Ishikawa (cell line): Measurements from ENCODE around the gene MAP7D1.

Source experiments
- CEBPB ChIP-seq: IDR thresholded peaks from 2 replicates; pipeline ENCODE4 v1.6.1; 2012
- FOXM1 ChIP-seq: IDR thresholded peaks from 2 replicates; pipeline ENCODE4 v1.6.1; 2012; ENCODE audit warnings: low read depth, borderline replicate concordance
- RAD21 ChIP-seq: IDR thresholded peaks from 2 replicates; pipeline ENCODE4 v1.6.1; 2012; ENCODE audit warnings: low read depth
- TCF12 ChIP-seq: IDR thresholded peaks from 2 replicates; pipeline ENCODE4 v1.6.1; 2012; ENCODE audit warnings: low read depth
- YY1 ChIP-seq: IDR thresholded peaks from 2 replicates; pipeline ENCODE4 v1.6.1; 2012; ENCODE audit warnings: low read depth
- TF ChIP-seq, protein P1 (sequence below): IDR thresholded peaks from 2 replicates; pipeline ENCODE4 v1.6.1; 2012

DNA sequence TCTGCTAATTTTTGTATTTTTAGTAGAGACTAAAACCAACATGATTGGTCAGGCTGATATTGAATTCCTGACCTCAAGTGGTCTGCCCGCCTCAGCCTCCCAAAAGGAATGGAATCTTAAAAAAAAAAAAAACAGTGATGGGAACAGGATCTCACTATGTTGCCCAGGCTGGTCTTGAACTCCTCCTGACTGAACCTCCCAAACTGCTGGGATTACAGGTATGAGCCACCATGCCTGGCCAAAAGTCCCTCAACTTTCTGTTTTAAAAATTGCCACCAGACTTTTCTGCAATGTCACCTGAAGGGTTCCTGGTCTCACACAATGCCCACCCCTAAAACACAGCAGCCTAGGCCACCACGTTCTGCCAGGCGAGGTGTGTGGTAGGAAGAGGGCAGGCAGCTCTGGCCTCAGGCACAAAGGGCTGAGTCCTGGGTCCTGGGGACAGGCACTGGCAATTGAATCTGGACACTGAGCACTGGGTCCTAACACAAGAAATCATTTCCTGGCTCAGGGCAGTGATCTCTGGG lies 47.1 kb downstream of the MAP7D1 start:
- TF ChIP-seq FOXM1 (no peak), RAD21 (no peak), CEBPB (no peak), TCF12 (no peak), YY1 (no peak)
- TF ChIP-seq, protein P1, sequence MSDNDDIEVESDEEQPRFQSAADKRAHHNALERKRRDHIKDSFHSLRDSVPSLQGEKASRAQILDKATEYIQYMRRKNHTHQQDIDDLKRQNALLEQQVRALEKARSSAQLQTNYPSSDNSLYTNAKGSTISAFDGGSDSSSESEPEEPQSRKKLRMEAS, result no peak
